Omental fat pad (tissue), 4 donors: ENCODE measurements around the gene SIRT3. TPM values are rescaled to one million over a fixed set of nuclear protein-coding genes. Genes with fewer than 3 reads are reported as not detected.
"Not testable (repeated sequence)": the region's sequence is repeated elsewhere in the genome, so short reads cannot be mapped to it uniquely, and the experiment has no call there.

ENCODE experiments used
- ATAC-seq: fragments of 150-250 bp; one replicate; pipeline ENCODE4 v1.9.1; 2016; ENCODE audit warnings: mild to moderate bottlenecking, moderate library complexity; ENCODE audit not compliant: low FRiP score
- DNase-seq: peaks from one replicate; pipeline ENCODE4 v3.0.0-alpha.2; 2019; ENCODE audit warnings: low spot score
- total RNA-seq, 4 donors: library from RNA; depleted of rRNA; stranded (reverse); fragments of >200 nt; gene quantifications; one replicate each; pipeline ENCODE4 v1.1.0, GENCODE V29; 2016
- TF ChIP-seq, protein P1 (sequence below), 3 donors: fragments of 450-650 bp; IDR thresholded peaks; one replicate each; pipeline ENCODE4 v1.5.1; 2016 to 2017; ENCODE audit warnings: antibody characterized with exemption in 3 of 3, mild to moderate bottlenecking in 3 of 3, moderate library complexity in 2 of 3

SIRT3 gene
- total RNA-seq, 4 donors from 2014 or later: 6.8 to 19.2 (median 12.2) TPM

DNA sequence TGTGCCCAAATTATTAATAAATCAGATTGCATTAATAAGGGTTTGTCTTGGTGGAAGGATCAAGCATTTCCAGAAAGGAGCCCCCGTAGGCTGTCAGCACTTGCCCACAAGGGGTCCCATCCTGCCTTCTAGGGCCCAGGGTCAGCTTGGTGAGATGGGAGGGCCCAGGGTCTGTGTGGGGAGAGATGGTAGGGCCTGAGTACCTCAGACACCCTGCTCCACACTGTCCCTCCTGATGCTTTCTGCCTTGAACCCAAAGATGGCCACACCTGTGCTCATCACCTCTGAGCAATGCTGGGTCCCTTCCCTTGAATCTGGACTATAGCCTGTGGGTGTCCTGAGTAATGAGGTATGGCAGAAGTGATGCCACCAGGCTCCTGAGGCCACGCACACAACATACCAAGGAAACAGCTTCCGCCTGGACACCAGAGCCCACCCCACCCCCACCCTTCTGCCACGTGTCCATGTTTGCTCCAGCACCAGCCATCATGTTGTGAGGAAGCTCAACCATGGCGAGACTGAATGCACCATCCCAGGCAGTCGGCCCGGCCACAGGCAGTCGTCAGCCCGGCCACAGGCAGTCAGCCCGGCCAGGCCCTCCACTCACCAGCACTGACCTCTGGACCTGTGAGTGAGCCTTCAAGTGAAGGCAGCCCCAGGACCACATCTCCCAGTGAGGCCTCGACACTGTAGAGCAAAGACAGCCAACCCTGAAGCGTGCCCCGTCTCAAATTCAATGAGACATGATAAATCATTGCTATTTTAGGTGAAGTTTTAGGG lies 35.7 kb downstream of the SIRT3 start:
- DNase-seq (no peak), ATAC-seq (no peak)
- TF ChIP-seq, protein P1, sequence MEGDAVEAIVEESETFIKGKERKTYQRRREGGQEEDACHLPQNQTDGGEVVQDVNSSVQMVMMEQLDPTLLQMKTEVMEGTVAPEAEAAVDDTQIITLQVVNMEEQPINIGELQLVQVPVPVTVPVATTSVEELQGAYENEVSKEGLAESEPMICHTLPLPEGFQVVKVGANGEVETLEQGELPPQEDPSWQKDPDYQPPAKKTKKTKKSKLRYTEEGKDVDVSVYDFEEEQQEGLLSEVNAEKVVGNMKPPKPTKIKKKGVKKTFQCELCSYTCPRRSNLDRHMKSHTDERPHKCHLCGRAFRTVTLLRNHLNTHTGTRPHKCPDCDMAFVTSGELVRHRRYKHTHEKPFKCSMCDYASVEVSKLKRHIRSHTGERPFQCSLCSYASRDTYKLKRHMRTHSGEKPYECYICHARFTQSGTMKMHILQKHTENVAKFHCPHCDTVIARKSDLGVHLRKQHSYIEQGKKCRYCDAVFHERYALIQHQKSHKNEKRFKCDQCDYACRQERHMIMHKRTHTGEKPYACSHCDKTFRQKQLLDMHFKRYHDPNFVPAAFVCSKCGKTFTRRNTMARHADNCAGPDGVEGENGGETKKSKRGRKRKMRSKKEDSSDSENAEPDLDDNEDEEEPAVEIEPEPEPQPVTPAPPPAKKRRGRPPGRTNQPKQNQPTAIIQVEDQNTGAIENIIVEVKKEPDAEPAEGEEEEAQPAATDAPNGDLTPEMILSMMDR (IDR thresholded peaks at IDR 0.05): no peak

DNA sequence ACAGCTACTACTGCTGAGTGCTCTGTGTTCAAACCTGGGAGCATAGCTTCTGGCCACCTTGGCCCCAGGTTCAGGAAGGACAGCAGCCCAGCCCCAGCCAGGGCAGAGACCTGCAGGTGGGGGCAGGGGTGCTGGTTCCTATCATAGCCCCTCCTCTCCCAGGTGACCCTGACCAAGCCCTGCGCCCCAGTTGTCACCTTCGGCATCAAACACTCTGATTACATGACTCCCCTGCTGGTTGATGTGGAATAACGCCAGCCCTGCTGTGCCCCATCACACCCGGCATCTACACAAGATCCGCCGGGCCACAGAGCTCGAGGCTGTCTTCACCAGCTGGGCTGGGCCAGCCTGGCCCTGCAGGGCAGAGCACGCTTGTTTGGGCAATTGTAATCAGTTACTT lies 36.4 kb downstream of the SIRT3 start:
- TF ChIP-seq, protein P1 (IDR thresholded peaks at IDR 0.05): no peak
- ATAC-seq (no peak), DNase-seq (no peak)

DNA sequence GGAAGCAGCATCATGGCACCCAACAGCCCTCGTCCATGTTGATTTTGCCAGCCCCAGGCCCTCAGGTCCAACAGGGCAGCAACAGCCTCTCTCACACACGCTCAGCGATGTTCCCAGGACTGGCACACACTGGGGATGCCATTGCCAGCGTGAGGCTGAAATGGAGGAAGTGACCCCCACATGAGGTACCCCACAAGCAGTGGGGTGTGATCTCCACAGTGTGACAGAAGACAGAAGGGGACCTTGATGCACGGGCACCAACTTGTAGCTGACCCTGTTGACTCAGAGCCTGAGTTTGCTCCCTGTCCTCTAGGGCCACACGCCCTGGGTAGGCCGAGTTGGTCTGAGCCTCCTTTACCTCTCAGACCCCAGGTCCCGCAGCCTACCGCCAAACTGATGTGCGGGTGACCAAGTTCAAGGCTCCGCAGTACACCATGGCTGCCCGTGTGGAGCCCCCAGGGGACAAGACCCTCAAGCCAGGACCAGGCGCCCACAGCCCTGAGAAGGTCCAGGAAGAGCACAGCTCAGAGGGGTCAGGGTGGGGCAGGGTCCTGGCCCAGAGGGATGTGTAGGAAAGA lies 37.0 kb downstream of the SIRT3 start:
- no peak for DNase-seq
- no peak for ATAC-seq

GRCh38 chr11:198236-198806 lies 37.8 kb downstream of the SIRT3 start:
- TF ChIP-seq, protein P1 (IDR thresholded peaks at IDR 0.05): no peak
- ATAC-seq (no peak), DNase-seq (no peak)

More for the DNA sequence above, 37.0 kb downstream of the SIRT3 start:
- TF ChIP-seq, protein P1 (IDR thresholded peaks at IDR 0.05): no peak

DNA sequence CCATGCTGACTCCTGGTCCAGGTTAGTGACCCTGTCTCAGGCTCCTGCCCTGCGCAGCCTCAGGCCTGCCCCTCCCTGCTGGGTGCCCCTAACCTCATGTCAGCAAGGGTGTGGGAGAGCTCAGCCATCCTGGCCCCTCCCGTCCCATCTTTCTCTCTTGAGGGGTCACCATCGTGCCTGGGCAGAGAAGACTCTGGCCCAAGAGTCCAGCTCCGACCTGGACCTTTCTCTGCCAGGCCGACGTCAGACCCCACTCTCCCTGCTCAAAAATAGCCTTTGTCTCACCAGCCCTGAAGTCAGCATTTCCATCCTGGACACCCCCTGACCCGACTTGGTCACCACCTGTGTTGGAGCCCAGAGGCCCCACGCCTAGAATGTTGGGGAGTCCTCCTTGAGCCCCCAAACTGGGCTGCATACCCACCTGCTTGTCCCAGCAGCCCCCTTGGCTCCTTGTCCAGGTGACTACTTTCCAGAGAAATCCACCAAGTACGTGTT lies 38.4 kb downstream of the SIRT3 start:
- ATAC-seq: no peak
- DNase-seq: no peak
- TF ChIP-seq, protein P1 (IDR thresholded peaks at IDR 0.05): no peak

DNA sequence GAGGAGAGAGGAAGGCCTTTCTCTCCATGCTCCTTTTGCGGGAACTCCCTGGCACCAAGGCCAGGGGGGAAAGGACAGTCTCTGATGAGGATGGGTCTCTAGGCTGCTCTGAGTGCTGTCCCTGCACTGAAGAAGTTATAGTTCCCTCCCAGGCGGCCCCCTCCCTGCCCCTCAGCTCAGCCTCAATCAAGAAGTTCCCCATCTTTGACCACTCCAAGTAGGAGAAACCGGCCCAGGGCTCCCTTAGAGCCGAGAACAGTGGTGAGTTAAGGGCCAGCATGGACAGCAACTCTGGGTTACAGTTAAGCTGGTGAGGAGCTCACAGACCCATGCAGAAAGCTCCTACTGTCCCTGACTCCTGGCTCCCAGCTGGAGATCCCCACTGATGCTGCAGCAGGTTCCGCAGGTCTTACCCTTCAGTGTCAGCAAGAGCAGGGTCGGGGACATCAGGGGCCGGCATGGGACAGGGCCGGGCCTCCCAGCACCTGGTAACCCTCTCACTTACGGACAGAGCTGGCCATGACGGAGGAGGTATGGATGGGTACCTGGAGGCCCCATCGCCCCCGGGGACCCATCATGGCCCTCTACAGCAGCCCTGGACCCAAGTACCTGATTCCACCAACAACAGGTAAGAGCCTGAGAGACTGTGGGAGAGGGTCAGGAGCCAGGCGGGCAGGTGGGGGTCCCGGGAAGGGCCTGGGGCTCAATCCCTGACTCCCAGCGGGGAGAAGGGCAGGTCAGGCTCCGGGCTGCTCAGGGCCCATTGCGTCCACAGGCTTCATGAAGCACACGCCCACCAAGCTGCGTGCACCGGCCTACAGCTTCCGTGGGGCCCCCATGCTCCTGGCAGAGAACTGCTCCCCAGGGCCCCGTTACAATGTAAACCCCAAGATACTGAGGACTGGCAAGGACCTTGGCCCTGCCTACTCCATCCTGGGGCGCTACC lies 39.1 kb downstream of the SIRT3 start:
- ATAC-seq (no peak), DNase-seq (no peak)
- TF ChIP-seq, protein P1 (IDR thresholded peaks at IDR 0.05): no peak

DNA sequence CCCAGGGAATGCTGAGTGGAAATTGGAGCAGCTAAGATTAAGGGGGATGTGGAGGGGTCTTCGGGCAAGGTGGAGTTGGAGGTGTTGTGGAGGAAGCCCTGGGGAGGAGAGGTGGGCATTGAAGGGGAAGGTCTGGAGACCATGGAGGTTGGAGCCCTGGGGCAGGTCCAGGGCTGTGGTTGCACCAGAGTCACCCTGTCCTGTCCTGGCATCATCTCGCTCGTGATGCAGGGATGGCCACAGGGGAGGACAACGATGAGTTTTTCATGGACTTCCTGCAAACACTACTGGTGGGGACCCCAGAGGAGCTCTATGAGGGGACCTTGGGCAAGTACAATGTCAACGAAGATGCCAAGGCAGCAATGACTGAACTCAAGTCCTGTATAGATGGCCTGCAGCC lies 42.7 kb downstream of the SIRT3 start:
- ATAC-seq: peak; percentile 15
- DNase-seq: not testable (repeated sequence)

DNA sequence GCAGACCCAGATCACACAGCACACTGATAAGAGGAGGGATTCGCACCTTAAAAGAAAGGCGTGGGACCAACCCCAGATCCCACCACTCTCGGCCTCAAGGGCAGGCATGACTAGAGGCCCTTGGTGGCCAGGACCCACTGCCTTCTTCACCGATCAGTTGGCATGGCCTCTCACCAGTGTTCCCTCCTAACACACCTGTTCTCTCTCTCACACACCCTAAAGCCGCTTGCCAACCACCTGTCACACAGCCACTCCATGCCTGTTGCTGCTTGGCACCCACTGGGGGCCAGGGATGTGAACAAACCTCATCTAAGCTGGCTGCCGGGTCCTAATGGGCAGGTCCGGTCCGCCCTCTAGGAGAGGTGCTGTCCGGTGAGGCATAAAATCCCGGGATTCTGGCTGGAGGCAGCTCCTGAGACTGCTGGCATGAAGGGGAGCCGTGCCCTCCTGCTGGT lies 43.4 kb downstream of the SIRT3 start, which contains the start of gene SCGB1C1:
SCGB1C1 (plus strand) TSS at position 405 of the 455 bp plus-strand sequence; CDS start at position 427, 22 bp downstream.
- not testable (repeated sequence) for DNase-seq

DNA sequence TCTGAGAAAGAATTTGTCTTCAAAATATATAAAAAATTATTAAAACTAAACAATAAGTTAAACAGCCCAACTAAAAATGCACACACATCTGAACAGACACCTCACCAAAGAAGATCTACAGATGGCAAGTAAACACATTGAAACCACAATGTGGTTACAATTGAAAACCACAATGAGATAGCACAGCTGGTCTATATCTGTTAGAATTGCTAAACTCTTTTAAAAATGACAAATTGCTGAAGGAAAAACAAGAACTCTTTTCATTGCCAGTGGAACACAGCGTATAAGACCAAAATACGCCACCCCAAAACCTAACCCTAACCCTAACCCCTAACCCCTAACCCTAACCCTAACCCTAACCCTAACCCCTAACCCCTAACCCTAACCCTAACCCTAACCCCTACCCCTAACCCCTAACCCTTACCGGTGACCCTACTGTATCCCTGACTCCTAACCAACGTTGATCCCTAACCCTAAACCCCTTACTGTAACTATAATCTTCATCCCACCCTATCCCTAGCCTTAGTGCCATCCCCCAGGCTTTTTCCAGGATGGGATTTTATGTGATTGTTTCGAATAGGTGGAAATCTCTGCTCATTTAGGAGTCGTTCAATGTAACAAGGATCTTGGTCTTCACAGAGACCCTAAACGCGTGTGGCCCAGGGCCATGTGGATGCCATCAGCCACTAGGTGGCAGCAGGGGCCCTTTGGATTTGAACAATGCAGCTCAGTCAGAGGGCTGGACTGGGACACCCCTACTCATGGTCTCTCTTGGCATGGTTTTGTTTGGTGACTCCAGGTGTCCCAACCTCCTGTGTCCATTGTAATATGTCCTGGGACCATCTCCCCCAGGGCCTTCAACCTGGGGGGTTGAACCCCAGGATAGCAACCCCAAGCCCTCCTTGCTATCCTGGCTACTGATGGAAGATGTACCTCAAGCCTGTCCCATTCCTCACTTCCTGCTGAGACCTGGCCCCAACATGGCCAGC lies 44.4 kb downstream of the SIRT3 start:
- DNase-seq: not testable (repeated sequence)
- peak; percentile 67 for ATAC-seq

More for the DNA sequence above, 43.4 kb downstream of the SIRT3 start, which contains the start of gene SCGB1C1:
- ATAC-seq: not testable (repeated sequence)
